ENCODE data around the gene LRG1. TPM values are rescaled to one million over a fixed set of nuclear protein-coding genes. Genes with fewer than 3 reads are reported as not detected.

The LRG1 gene
- total RNA-seq, 2 experiments from 2014 or later = 0.32 to 0.35 TPM

DNA sequence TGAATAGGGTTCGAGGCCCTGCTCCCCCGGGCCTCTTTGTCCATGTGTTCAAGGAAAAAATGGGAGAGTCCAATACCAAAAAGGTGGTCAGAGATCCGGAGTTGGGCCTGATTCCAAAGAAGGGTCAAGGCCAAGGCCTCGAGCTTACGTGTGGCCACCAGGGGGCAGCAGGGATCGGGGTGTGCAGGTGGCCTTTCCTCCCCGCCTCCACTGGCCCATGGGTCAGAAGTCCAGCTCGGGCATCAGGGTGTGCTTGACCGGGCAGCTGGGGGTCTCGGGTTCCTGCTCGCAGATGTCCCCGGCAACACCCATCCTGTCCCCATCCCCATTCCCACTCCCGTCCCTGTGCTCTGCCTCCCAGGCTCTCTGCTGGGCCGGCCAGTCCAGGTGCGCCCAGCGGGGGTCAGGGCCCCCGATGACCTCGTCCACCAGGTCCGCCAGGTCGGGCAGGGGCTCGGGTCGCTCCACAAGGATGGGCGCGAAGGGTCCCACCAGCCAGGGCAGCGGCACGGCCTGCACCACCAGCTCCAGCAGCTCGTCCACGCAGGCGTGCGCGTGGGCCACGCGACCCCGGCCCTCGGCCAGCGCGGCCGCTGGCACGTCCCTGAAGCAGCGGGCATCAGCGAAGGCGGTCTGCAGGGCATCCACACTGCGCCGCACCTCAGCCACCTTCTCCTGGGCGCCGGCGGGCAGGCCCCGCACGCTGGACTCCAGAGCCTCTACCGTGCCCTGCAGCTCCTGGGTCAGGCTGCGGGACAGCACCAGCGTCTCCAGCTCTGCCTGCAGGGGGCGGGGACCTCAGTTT is 16.3 kb downstream of the LRG1 start:
- no peaks in the 10 kb centered on the region for H3K36me3 Mint-ChIP-seq
- H3K9me3 Mint-ChIP-seq (ENCODE audit: low read depth) = no peaks in the 10 kb centered on the region
- H3K27ac Mint-ChIP-seq = no peak overlapping the region
- H3K4me3 Mint-ChIP-seq = no peak overlapping the region
- no peak for ATAC-seq
- H3K27me3 Mint-ChIP-seq = no peaks in the 10 kb centered on the region
- CTCF ChIA-PET = interaction anchor here (0.7 to 5.2 kb wide), 13 partner anchors 7 to 268 kb away, joined by 3 to 48 read pairs (median 4); partner anchors contain the start of genes HDGFL2 and PLIN5
- DNase-seq = no peak
- no peaks in the 10 kb centered on the region for H3K4me1 Mint-ChIP-seq

DNA sequence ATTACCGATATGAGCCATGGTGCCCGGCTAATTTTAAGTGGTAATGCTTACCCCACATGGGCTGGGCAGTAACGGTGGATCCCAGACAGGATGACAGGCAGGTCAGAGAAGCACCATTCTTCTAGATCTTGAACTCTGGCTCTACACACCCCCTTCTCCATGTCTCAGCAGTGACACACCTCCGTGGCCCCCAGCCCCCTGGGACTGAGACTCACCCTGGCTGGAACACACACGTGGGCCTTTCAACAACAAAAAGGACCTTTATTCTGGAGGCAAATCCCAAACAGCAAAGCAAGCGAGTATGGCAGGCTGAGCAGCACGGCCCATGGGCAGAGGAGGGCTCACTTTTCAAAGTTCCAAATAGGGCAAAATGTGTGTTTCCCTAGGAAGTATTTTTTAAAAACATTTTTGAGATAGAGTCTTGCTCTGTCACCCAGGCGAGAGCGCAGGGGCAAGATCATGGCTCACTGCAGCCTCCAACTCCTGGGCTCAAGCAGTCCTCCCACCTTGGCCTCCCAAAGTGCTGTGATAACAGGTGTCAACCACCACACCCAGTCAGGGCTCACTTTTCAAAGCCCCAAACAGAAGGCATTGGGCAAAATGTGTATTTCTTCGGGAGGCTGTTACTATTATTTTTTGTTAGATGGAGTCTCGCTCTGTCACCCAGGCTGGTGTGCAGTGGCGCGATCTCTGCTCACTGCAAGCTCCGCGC is 17.4 kb downstream of the LRG1 start:
- no peaks in the 10 kb centered on the region for H3K9me3 Mint-ChIP-seq (ENCODE audit: low read depth)
- no peak for DNase-seq
- H3K27me3 Mint-ChIP-seq = no peaks in the 10 kb centered on the region
- H3K4me1 Mint-ChIP-seq = no peaks in the 10 kb centered on the region
- ATAC-seq = no peak
- CTCF ChIA-PET = interaction anchor here (0.7 to 5.2 kb wide), 11 partner anchors 13 to 269 kb away, joined by 3 to 48 read pairs (median 4); partner anchors contain the start of genes HDGFL2 and PLIN5
- H3K4me3 Mint-ChIP-seq = no peak overlapping the region
- H3K36me3 Mint-ChIP-seq = no peaks in the 10 kb centered on the region
- H3K27ac Mint-ChIP-seq = no peak overlapping the region

DNA sequence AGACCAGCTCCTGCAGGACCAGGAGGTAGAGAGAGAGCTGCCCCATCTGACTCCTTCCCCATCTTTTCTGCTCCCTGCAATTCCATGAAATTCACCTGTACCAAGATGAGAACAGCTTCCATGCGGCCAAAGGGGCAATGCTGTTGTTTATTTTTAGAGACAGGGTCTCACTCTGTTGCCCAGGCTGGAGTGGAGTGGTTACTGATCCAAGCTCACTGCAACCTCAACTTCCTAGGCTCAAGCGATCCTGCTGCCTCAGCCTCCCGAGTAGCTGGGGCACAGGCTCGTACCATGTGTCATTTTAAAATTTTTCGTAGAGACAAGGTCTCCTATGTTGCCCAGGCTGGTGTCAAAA is 18.0 kb downstream of the LRG1 start:
- Mint-ChIP-seq H3K4me3 (no peak overlapping the region), H3K36me3 (no peaks in the 10 kb centered on the region), H3K27ac (no peak overlapping the region), H3K27me3 (no peaks in the 10 kb centered on the region), H3K9me3 (ENCODE audit: low read depth) (no peaks in the 10 kb centered on the region), H3K4me1 (no peaks in the 10 kb centered on the region)
- CTCF ChIA-PET = interaction anchor here (1.0 kb wide), 1 partner anchor 255 kb away, joined by 5 read pairs; no protein-coding TSS in a partner anchor
- DNase-seq (no peak), ATAC-seq (no peak)

DNA sequence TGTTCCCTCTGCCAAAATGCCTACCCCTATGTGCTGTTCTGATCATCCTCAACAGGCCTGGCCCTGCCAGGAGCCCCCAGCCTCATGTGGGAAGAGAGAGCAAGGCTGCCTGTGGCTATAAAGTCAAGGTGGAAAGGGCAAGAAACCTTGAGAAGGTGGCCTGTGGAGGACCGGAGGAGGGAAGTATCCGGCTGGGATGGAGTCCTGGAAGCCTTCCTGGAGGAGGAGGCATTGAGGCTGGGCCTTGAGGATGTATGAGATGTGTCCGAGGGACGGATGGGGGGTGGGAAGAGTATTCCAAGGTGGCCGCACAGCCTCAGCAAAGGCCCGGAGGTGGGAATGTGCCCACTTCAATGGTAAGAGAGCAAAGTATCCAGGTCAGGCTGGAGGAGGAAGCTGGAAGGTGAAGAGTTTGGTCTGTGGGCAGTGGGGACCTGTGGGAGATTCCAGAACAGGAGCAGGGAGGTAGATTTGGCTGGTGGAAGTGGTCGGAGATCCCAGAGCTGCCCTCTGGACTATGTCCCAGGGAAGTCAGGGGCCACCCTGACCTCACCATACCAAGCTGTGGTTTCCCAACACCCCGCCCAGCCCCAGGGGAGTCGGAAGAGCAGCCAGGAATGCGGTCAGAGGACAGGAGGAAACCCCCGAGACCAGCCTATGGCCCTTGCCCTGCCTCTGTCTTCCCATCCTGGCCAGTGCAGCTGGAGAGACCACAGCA is 18.5 kb downstream of the LRG1 start:
- no peak overlapping the region for H3K27ac Mint-ChIP-seq
- no peaks in the 10 kb centered on the region for H3K9me3 Mint-ChIP-seq (ENCODE audit: low read depth)
- no peaks in the 10 kb centered on the region for H3K36me3 Mint-ChIP-seq
- DNase-seq (no peak), ATAC-seq (no peak)
- no peak overlapping the region for H3K4me3 Mint-ChIP-seq
- no peaks in the 10 kb centered on the region for H3K4me1 Mint-ChIP-seq
- H3K27me3 Mint-ChIP-seq = no peaks in the 10 kb centered on the region
- CTCF ChIA-PET = interaction anchor here (1.0 kb wide), 1 partner anchor 254 kb away, joined by 5 read pairs; no protein-coding TSS in a partner anchor

DNA sequence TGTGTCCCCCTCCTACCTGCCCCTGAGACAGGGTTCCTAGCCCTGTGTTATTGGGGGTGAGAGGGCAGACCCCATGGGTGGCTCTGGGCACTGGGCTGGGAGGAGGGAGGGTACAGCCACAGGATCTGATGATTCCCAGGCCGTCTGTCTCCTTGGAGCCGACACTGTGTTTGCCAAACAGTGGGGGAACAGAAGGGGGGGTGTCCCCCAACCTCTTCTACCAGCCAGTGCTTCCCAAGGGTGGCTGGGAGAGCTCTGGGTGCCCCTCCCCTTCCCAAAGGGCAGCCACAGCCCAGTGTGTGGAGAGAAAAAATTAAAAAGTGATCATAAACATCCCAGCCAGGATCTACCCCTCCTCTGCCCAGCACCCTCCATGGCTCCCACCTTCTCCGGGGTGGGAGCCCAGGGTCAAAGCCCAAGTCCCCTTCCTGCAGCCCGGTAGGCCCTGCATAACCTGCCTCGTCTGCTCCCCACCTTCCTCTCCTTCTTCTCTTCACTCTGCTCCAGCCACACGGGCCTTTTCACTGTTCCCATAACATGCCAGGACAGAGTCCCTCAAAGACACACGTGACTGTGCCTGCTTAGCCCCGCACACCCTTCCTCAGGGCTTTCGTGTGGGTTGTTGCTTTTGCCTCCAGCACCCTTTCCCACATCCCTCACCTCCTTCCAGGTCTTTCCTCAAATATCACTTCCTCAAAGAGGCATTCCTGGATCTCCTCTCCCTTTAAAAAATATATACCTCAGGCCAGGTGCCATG is 20.1 kb downstream of the LRG1 start:
- H3K4me1 Mint-ChIP-seq = no peaks in the 10 kb centered on the region
- CTCF ChIA-PET = no interaction called here
- no peak for DNase-seq
- H3K36me3 Mint-ChIP-seq = no peaks in the 10 kb centered on the region
- no peaks in the 10 kb centered on the region for H3K27me3 Mint-ChIP-seq
- no peaks in the 10 kb centered on the region for H3K9me3 Mint-ChIP-seq (ENCODE audit: low read depth)
- H3K27ac Mint-ChIP-seq = no peak overlapping the region
- no peak overlapping the region for H3K4me3 Mint-ChIP-seq
- no peak for ATAC-seq

DNA sequence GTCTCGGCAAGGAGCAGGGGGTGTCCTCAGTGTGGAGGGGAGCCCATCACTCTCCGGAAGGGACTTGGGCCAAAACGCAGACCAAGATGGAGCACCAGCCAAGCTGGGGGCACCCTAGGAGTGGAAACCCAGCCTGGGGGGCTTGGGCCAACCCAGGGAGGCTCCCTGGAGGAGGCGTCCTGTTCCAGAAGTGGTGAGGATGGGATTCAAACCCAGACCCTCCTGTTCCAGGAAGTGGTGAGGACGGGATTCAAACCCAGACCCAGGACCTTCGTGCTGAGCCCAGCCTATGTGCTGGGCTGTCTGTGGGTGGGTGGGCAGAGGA is 20.7 kb downstream of the LRG1 start:
- Mint-ChIP-seq H3K27me3 (no peaks in the 10 kb centered on the region), H3K4me3 (no peak overlapping the region), H3K36me3 (no peaks in the 10 kb centered on the region), H3K4me1 (no peaks in the 10 kb centered on the region), H3K27ac (no peak overlapping the region), H3K9me3 (ENCODE audit: low read depth) (no peaks in the 10 kb centered on the region)
- ATAC-seq (no peak), DNase-seq (no peak)
- CTCF ChIA-PET = no interaction called here

DNA sequence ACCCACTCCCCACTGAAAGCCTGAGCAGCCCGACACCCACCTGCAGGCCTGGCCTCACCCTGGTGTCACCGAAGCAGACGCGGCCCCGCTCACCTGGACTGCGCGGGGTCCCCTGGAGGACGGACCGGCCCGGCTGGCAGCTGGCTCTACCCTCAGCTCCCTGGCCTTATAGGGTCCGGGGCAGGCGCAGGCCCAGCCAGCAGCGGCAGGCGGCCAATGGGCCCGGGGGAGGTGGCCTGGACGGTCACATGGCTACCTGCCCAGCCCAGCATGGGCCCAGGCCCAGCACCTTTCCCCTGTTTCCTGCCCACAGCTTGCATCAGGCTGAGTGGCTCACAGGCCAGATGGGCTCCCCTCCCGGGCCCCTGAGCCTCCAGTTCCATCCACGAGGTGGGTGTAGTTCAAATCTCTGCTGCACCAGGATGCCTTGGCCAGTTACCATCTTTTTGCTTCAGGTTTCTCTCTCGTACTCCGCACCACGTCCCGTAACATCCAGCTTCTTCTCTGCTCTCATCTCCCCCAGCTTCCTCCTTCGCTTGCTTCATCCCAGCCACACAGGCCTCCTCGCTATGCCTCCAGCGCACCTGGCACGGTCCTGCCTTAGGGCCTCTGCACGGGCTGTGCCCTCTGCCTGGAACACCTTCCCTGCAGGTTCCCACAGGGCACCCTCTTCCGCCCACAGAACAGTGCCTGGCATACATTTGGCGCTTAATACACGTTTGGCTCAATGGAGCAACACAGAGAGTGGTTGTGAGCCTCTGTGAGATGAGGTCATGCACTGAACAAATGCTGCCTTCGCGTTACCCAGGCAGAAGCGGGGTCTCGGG is 21.3 kb downstream of the LRG1 start, which contains the start of gene PLIN4:
TSS of gene PLIN4 (minus strand) at position 142 of the 827 bp plus-strand sequence. CDS start 214 bp downstream, outside the sequence.
- no peak for DNase-seq
- no peak for ATAC-seq
- Mint-ChIP-seq H3K36me3 (no peaks in the 10 kb centered on the region), H3K27me3 (no peaks in the 10 kb centered on the region), H3K9me3 (ENCODE audit: low read depth) (no peaks in the 10 kb centered on the region), H3K27ac (no peak within 1 kb of the TSS), H3K4me1 (no peaks in the 10 kb centered on the region), H3K4me3 (no peak within 1 kb of the TSS)
- CTCF ChIA-PET = no interaction called here

DNA sequence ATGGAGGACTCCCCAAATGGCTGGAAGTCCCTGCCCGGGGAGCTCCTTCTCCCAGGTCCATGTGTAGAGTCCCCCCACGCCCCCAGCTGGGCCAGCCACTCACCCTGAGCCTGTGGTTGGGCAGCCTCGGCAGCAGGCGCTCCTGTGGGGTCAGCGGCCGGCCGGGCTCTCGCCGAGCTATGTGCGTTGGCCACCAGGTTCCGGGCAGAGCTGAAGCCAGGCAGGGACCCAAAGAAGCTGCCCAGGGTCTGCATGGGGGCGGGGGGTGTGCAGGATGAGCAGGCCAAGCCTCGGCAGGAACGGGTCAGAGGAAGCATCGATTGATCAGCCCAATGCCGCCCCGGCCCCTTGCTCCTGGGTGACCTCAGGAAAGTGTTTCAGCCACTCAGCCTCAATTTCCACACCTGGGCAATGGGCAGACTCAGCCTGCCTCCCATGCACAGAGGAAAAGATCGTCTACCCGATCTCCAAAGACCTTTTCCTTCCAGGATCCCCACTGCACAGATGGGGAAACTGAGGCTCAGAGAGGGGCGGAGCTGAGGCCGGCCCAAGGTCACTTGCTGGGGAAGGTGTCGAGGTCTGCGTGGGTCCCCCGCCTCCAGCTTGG is 22.3 kb downstream of the LRG1 start:
- no peaks in the 10 kb centered on the region for H3K4me1 Mint-ChIP-seq
- CTCF ChIA-PET = interaction anchor here (2.8 kb wide), 1 partner anchor 7 kb away, joined by 16 read pairs; no protein-coding TSS in a partner anchor

DNA sequence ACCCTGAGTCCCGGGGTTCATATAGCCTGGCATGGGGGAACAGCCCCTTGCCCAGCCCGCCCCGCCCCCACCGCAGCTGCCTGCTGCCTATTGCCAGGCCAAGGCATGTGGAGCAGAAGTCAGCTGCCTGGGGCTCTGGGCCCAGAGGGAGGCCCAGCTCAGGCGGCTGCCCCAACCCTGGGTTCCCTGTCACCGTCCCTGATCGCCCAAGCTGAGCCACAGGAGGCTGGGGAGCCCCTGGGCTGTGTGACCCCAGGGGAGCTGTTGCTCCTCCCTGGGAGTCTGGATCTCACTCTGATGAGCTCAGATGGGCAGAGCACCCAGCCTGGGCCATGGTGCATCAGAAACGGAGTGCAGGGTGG is 22.9 kb downstream of the LRG1 start:
- Mint-ChIP-seq H3K27ac (no peak overlapping the region), H3K36me3 (no peaks in the 10 kb centered on the region), H3K4me3 (no peak overlapping the region), H3K9me3 (ENCODE audit: low read depth) (no peaks in the 10 kb centered on the region), H3K27me3 (no peaks in the 10 kb centered on the region), H3K4me1 (no peaks in the 10 kb centered on the region)
- CTCF ChIA-PET = interaction anchor here (2.8 kb wide), 1 partner anchor 7 kb away, joined by 16 read pairs; no protein-coding TSS in a partner anchor
- DNase-seq (no peak), ATAC-seq (no peak)

More for the DNA sequence above, 22.3 kb downstream of the LRG1 start:
- no peaks in the 10 kb centered on the region for H3K9me3 Mint-ChIP-seq (ENCODE audit: low read depth)
- no peak overlapping the region for H3K27ac Mint-ChIP-seq
- no peaks in the 10 kb centered on the region for H3K36me3 Mint-ChIP-seq
- ATAC-seq = no peak
- H3K4me3 Mint-ChIP-seq = no peak overlapping the region
- no peak for DNase-seq
- H3K27me3 Mint-ChIP-seq = no peaks in the 10 kb centered on the region

DNA sequence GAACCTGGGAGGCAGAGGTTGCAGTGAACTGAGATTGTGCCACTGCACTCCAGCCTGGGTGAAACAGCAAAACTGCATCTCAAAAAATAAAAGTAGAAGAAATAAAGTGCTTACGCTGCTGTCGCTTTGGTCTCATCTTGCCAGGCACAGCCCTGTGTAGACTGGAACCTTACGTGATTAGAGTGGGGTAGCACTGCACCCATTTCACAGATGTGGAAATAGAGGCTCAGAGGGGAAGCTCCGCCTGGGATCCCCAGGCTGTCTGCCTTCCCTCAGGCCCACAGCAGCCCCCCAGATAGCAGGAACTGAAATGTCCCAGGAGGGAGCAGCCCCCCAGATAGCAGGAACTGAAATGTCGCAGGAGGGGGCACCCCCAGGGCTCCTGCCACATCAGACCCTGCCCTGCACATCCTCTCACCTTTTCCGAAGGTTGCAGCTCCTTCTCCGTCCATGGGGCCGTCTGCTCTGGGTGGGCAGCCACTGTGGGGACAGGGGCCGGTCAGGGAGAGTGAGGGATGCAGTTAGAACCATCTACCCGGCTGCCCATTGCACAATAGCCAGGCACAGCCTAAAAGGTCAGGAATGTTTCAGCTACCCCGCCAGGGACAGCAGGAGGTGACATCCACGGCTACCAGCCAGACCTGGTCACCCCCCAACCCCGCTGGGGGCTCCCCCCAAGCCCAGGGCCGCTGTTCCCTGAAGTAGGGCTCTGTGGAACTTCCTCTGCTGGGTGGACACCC is 23.5 kb downstream of the LRG1 start:
- CTCF ChIA-PET = interaction anchor here (2.8 kb wide), 1 partner anchor 8 kb away, joined by 16 read pairs; no protein-coding TSS in a partner anchor
- no peak overlapping the region for H3K27ac Mint-ChIP-seq
- no peak for DNase-seq
- no peaks in the 10 kb centered on the region for H3K27me3 Mint-ChIP-seq
- no peaks in the 10 kb centered on the region for H3K36me3 Mint-ChIP-seq
- H3K4me3 Mint-ChIP-seq = no peak overlapping the region
- no peaks in the 10 kb centered on the region for H3K9me3 Mint-ChIP-seq (ENCODE audit: low read depth)
- no peak for ATAC-seq
- no peaks in the 10 kb centered on the region for H3K4me1 Mint-ChIP-seq

DNA sequence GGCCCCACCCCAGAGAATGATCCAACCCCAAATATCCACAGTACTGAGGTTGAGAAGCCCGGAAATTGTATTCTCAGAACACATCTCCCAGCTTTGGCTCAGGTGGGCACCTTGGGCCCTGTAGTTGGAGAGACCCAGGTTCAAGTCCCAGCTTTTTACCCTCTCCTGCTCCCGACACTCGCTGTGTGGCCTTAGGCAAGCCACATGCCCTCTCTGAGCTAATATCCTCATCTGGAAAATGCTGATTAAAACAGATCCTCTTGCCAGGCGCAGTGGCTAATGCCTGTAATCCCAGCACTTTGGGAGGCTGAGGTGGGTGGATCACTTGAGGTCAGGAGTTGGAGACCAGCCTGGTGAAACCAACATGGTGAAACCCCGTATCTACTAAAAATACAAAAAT is 24.1 kb downstream of the LRG1 start:
- Mint-ChIP-seq H3K27me3 (no peaks in the 10 kb centered on the region), H3K27ac (no peak overlapping the region), H3K36me3 (no peaks in the 10 kb centered on the region), H3K4me1 (no peaks in the 10 kb centered on the region), H3K9me3 (ENCODE audit: low read depth) (no peaks in the 10 kb centered on the region), H3K4me3 (no peak overlapping the region)
- ATAC-seq (no peak), DNase-seq (no peak)
- CTCF ChIA-PET = interaction anchor here (2.8 kb wide), 1 partner anchor 9 kb away, joined by 16 read pairs; no protein-coding TSS in a partner anchor
